GM23338 (cell line): ENCODE measurements around the gene NUFIP2. TPM values are rescaled to one million over a fixed set of nuclear protein-coding genes. Genes with fewer than 3 reads are reported as not detected.

Source experiments
- ATAC-seq: fragments of 200-7000 bp; cut with Tn5 transposase; 3 replicates; pipeline ENCODE4 v1.9.1; 2020
- DNase-seq: peaks from one replicate; pipeline ENCODE4 v3.0.0-alpha.2; 2015; ENCODE audit warnings: low spot score
- H2AFZ ChIP-seq: fragments of 200-600 bp; sonication (generic); 2 replicates; pipeline ENCODE4 v1.8.0; 2016; ENCODE audit warnings: antibody characterized with exemption, mild to moderate bottlenecking, moderate library complexity
- H3F3A ChIP-seq: fragments of 200-600 bp; sonication (generic); replicated peaks from 2 replicates; pipeline ENCODE4 v1.8.0; 2017; ENCODE audit warnings: antibody characterized with exemption, mixed run types, low read depth
- H3K27ac ChIP-seq: fragments of 200-600 bp; sonication (generic); 2 replicates; pipeline ENCODE4 v1.6.1; 2016; ENCODE audit warnings: low read depth
- H3K27me3 ChIP-seq: fragments of 200-600 bp; sonication (generic); 2 replicates; pipeline ENCODE4 v1.8.0; 2016; ENCODE audit warnings: mild to moderate bottlenecking, mixed run types, moderate library complexity; ENCODE audit not compliant: insufficient read depth
- H3K36me3 ChIP-seq: fragments of 200-600 bp; sonication (generic); 2 replicates; pipeline ENCODE4 v1.8.0; 2016; ENCODE audit warnings: mild to moderate bottlenecking; ENCODE audit not compliant: insufficient read depth
- H3K4me1 ChIP-seq: fragments of 200-600 bp; sonication (generic); 2 replicates; pipeline ENCODE4 v1.8.0; 2016; ENCODE audit warnings: mild to moderate bottlenecking, moderate library complexity; ENCODE audit not compliant: insufficient read depth
- H3K4me2 ChIP-seq: fragments of 200-600 bp; sonication (generic); 2 replicates; pipeline ENCODE4 v1.7.1; 2017; ENCODE audit warnings: mixed run types
- H3K4me3 ChIP-seq: fragments of 200-600 bp; sonication (generic); 2 replicates; pipeline ENCODE4 v1.6.1; 2016; ENCODE audit warnings: mixed run types
- H3K79me2 ChIP-seq: fragments of 200-600 bp; sonication (generic); replicated peaks from 2 replicates; pipeline ENCODE4 v1.8.0; 2017; ENCODE audit warnings: mild to moderate bottlenecking; ENCODE audit not compliant: insufficient read depth
- H3K9me2 ChIP-seq: fragments of 200-600 bp; sonication (generic); 2 replicates; pipeline ENCODE4 v1.8.0; 2017; ENCODE audit not compliant: insufficient read depth
- H4K20me1 ChIP-seq: fragments of 200-600 bp; sonication (generic); replicated peaks from 2 replicates; pipeline ENCODE4 v1.8.0; 2017; ENCODE audit warnings: mild to moderate bottlenecking; ENCODE audit not compliant: insufficient read depth
- H3K27ac Mint-ChIP-seq: 2 replicates; pipeline ENCODE4 v1.8.0; 2020; ENCODE audit warnings: inconsistent platforms, mild to moderate bottlenecking, moderate library complexity, mixed read lengths
- H3K27me3 Mint-ChIP-seq: 3 replicates; pipeline ENCODE4 v1.8.0; 2022; ENCODE audit warnings: low read depth, mild to moderate bottlenecking, moderate library complexity, mixed read lengths, inconsistent platforms; ENCODE audit not compliant: insufficient read depth, poor library complexity
- H3K36me3 Mint-ChIP-seq: 3 replicates; pipeline ENCODE4 v1.8.0; 2021; ENCODE audit warnings: low read depth, mild to moderate bottlenecking, inconsistent platforms, moderate library complexity, mixed read lengths
- H3K4me1 Mint-ChIP-seq: 3 replicates; pipeline ENCODE4 v1.8.0; 2020; ENCODE audit warnings: mild to moderate bottlenecking, inconsistent platforms, mixed read lengths
- H3K4me3 Mint-ChIP-seq: 3 replicates; pipeline ENCODE4 v1.8.0; 2021; ENCODE audit warnings: moderate library complexity, mild to moderate bottlenecking, inconsistent platforms, mixed read lengths
- H3K9me3 Mint-ChIP-seq: 3 replicates; pipeline ENCODE4 v1.8.0; 2020; ENCODE audit warnings: moderate library complexity, mild to moderate bottlenecking, inconsistent platforms, mixed read lengths
- CREB1 ChIP-seq: fragments of 250-450 bp; sonication (Bioruptor Pico); IDR thresholded peaks from 2 replicates; pipeline ENCODE4 v1.5.0; 2020; ENCODE audit warnings: low read depth, mild to moderate bottlenecking, moderate library complexity
- CTCF ChIP-seq, 2 experiments: fragments of 200-600 bp in 1 of 2; sonication (generic) in 1 of 2; conservative IDR thresholded peaks; 2 replicates each; pipeline versions ENCODE4 v1.5.1 to v1.6.1; 2016 to 2017; ENCODE audit warnings: antibody characterized with exemption in 2 of 2, low read depth in 2 of 2, mild to moderate bottlenecking in 2 of 2, moderate library complexity in 1 of 2
- ETS1 ChIP-seq: IDR thresholded peaks from 2 replicates; pipeline ENCODE4 v1.6.1; 2016; ENCODE audit warnings: antibody characterized with exemption
- EZH2 ChIP-seq: fragments of 200-600 bp; sonication (generic); IDR thresholded peaks from one replicate; pipeline ENCODE4 v1.8.0; 2017; ENCODE audit warnings: antibody characterized with exemption, mild to moderate bottlenecking, low read depth; ENCODE audit not compliant: unreplicated experiment
- EZH2phosphoT487 ChIP-seq: fragments of 200-600 bp; sonication (generic); IDR thresholded peaks from one replicate; pipeline ENCODE4 v1.8.1; 2018; ENCODE audit warnings: antibody characterized with exemption; ENCODE audit not compliant: unreplicated experiment
- JUNB ChIP-seq: IDR thresholded peaks from one replicate; pipeline ENCODE4 v1.6.1; 2016; ENCODE audit warnings: antibody characterized with exemption; ENCODE audit not compliant: unreplicated experiment
- NANOG ChIP-seq: IDR thresholded peaks from 2 replicates; pipeline ENCODE4 v1.6.1; 2016; ENCODE audit warnings: antibody characterized with exemption, borderline replicate concordance
- POLR2AphosphoS5 ChIP-seq: IDR thresholded peaks from 2 replicates; pipeline ENCODE4 v1.6.1; 2016; ENCODE audit warnings: antibody characterized with exemption, low read depth
- STAT1 ChIP-seq: IDR thresholded peaks from one replicate; pipeline ENCODE4 v1.6.1; 2016; ENCODE audit warnings: antibody characterized with exemption; ENCODE audit not compliant: unreplicated experiment
- ZNF114 ChIP-seq: fragments of 250-450 bp; sonication (Bioruptor Pico); IDR thresholded peaks from 2 replicates; pipeline ENCODE4 v1.5.0; 2020; ENCODE audit warnings: mild to moderate bottlenecking, moderate library complexity
- ZNF331 ChIP-seq: fragments of 250-450 bp; sonication (Bioruptor Pico); IDR thresholded peaks from 2 replicates; pipeline ENCODE4 v1.5.0; 2020; ENCODE audit warnings: low read depth, mild to moderate bottlenecking, moderate library complexity
- polyA plus RNA-seq: library from polyadenylated mRNA; unstranded; fragments of >200 nt; fragmentation: Nextera tagmentation; extraction: Ambion mirVana; gene quantifications from 2 replicates; pipeline ENCODE4 v1.2.1, GENCODE V29; 2016
- total RNA-seq: library from RNA; depleted of rRNA; stranded (reverse); fragments of >200 nt; shearing (Covaris generic); gene quantifications from 2 replicates; pipeline ENCODE4 v1.2.3, GENCODE V29; 2014
- TF ChIP-seq, protein P1 (sequence below): fragments of 250-450 bp; sonication (Bioruptor Pico); IDR thresholded peaks from 2 replicates; pipeline ENCODE4 v1.5.0; 2020; ENCODE audit warnings: mild to moderate bottlenecking, moderate library complexity
- TF ChIP-seq, protein P2 (sequence below): IDR thresholded peaks from one replicate; pipeline ENCODE4 v1.6.1; 2018; ENCODE audit warnings: antibody characterized with exemption; ENCODE audit not compliant: unreplicated experiment

Gene NUFIP2
- total and polyA plus RNA-seq, 2 experiments from 2014 or later: 22.2 to 88.5 TPM

GRCh38 chr17:29207975-29208374, 86.0 kb downstream of the NUFIP2 start:
- Histone ChIP-seq H3K4me1 (peaks cover 13% of the 10 kb centered on the region), H3K4me2 (0 out of 2 replicates have a peak overlapping the region, but pooled peaks have one; percentile 40), H3K9me2 (no peaks in the 10 kb centered on the region), H2AFZ (peak overlapping the region; percentile 92; the same call in 1 of the 2 replicates), H3K79me2 (no peaks in the 10 kb centered on the region), H3K36me3 (no peaks in the 10 kb centered on the region), H3K27ac (no peak overlapping the region), H3F3A (no peaks in the 10 kb centered on the region), H3K4me3 (no peak overlapping the region), H4K20me1 (no peaks in the 10 kb centered on the region), H3K27me3 (no peaks in the 10 kb centered on the region)
- TF ChIP-seq JUNB (no peak), ZNF331 (CRISPR knock-in tag) (no peak), STAT1 (no peak), EZH2 (no peak), POLR2AphosphoS5 (no peak), CREB1 (CRISPR knock-in tag) (no peak), ZNF114 (CRISPR knock-in tag) (no peak), CTCF (conservative IDR thresholded peaks at IDR 0.05; ENCODE audit: low read depth in 2 of 2) (no peak), NANOG (no peak), ETS1 (no peak), EZH2phosphoT487 (no peak)
- TF ChIP-seq, protein P1, sequence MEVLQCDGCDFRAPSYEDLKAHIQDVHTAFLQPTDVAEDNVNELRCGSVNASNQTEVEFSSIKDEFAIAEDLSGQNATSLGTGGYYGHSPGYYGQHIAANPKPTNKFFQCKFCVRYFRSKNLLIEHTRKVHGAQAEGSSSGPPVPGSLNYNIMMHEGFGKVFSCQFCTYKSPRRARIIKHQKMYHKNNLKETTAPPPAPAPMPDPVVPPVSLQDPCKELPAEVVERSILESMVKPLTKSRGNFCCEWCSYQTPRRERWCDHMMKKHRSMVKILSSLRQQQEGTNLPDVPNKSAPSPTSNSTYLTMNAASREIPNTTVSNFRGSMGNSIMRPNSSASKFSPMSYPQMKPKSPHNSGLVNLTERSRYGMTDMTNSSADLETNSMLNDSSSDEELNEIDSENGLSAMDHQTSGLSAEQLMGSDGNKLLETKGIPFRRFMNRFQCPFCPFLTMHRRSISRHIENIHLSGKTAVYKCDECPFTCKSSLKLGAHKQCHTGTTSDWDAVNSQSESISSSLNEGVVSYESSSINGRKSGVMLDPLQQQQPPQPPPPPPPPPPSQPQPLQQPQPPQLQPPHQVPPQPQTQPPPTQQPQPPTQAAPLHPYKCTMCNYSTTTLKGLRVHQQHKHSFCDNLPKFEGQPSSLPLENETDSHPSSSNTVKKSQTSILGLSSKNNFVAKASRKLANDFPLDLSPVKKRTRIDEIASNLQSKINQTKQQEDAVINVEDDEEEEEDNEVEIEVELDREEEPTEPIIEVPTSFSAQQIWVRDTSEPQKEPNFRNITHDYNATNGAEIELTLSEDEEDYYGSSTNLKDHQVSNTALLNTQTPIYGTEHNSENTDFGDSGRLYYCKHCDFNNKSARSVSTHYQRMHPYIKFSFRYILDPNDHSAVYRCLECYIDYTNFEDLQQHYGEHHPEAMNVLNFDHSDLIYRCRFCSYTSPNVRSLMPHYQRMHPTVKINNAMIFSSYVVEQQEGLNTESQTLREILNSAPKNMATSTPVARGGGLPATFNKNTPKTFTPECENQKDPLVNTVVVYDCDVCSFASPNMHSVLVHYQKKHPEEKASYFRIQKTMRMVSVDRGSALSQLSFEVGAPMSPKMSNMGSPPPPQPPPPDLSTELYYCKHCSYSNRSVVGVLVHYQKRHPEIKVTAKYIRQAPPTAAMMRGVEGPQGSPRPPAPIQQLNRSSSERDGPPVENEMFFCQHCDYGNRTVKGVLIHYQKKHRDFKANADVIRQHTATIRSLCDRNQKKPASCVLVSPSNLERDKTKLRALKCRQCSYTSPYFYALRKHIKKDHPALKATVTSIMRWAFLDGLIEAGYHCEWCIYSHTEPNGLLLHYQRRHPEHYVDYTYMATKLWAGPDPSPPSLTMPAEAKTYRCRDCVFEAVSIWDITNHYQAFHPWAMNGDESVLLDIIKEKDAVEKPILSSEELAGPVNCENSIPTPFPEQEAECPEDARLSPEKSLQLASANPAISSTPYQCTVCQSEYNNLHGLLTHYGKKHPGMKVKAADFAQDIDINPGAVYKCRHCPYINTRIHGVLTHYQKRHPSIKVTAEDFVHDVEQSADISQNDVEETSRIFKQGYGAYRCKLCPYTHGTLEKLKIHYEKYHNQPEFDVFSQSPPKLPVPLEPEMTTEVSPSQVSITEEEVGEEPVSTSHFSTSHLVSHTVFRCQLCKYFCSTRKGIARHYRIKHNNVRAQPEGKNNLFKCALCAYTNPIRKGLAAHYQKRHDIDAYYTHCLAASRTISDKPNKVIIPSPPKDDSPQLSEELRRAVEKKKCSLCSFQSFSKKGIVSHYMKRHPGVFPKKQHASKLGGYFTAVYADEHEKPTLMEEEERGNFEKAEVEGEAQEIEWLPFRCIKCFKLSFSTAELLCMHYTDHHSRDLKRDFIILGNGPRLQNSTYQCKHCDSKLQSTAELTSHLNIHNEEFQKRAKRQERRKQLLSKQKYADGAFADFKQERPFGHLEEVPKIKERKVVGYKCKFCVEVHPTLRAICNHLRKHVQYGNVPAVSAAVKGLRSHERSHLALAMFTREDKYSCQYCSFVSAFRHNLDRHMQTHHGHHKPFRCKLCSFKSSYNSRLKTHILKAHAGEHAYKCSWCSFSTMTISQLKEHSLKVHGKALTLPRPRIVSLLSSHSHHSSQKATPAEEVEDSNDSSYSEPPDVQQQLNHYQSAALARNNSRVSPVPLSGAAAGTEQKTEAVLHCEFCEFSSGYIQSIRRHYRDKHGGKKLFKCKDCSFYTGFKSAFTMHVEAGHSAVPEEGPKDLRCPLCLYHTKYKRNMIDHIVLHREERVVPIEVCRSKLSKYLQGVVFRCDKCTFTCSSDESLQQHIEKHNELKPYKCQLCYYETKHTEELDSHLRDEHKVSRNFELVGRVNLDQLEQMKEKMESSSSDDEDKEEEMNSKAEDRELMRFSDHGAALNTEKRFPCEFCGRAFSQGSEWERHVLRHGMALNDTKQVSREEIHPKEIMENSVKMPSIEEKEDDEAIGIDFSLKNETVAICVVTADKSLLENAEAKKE (CRISPR knock-in tag): no peak
- TF ChIP-seq, protein P2, sequence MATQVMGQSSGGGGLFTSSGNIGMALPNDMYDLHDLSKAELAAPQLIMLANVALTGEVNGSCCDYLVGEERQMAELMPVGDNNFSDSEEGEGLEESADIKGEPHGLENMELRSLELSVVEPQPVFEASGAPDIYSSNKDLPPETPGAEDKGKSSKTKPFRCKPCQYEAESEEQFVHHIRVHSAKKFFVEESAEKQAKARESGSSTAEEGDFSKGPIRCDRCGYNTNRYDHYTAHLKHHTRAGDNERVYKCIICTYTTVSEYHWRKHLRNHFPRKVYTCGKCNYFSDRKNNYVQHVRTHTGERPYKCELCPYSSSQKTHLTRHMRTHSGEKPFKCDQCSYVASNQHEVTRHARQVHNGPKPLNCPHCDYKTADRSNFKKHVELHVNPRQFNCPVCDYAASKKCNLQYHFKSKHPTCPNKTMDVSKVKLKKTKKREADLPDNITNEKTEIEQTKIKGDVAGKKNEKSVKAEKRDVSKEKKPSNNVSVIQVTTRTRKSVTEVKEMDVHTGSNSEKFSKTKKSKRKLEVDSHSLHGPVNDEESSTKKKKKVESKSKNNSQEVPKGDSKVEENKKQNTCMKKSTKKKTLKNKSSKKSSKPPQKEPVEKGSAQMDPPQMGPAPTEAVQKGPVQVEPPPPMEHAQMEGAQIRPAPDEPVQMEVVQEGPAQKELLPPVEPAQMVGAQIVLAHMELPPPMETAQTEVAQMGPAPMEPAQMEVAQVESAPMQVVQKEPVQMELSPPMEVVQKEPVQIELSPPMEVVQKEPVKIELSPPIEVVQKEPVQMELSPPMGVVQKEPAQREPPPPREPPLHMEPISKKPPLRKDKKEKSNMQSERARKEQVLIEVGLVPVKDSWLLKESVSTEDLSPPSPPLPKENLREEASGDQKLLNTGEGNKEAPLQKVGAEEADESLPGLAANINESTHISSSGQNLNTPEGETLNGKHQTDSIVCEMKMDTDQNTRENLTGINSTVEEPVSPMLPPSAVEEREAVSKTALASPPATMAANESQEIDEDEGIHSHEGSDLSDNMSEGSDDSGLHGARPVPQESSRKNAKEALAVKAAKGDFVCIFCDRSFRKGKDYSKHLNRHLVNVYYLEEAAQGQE: no peak
- Mint-ChIP-seq H3K27ac (no peak overlapping the region; the same call in 1 of the 2 replicates), H3K4me1 (peaks cover 25% of the 10 kb centered on the region), H3K4me3 (no peak overlapping the region; the same call in 2 of the 3 replicates), H3K36me3 (no peaks in the 10 kb centered on the region), H3K27me3 (peaks cover 5% of the 10 kb centered on the region), H3K9me3 (no peaks in the 10 kb centered on the region)
- DNase-seq (no peak), ATAC-seq (no peak; the same call in 2 of the 3 replicates)
